Measurements from ENCODE around the gene TTC22. TPM values are rescaled to one million over a fixed set of nuclear protein-coding genes. Genes with fewer than 3 reads are reported as not detected.

TTC22 gene
- not detected in 5 replicates for total RNA-seq (2022; extraction: Qiagen RNA extraction; ENCODE audit: low read depth)

DNA sequence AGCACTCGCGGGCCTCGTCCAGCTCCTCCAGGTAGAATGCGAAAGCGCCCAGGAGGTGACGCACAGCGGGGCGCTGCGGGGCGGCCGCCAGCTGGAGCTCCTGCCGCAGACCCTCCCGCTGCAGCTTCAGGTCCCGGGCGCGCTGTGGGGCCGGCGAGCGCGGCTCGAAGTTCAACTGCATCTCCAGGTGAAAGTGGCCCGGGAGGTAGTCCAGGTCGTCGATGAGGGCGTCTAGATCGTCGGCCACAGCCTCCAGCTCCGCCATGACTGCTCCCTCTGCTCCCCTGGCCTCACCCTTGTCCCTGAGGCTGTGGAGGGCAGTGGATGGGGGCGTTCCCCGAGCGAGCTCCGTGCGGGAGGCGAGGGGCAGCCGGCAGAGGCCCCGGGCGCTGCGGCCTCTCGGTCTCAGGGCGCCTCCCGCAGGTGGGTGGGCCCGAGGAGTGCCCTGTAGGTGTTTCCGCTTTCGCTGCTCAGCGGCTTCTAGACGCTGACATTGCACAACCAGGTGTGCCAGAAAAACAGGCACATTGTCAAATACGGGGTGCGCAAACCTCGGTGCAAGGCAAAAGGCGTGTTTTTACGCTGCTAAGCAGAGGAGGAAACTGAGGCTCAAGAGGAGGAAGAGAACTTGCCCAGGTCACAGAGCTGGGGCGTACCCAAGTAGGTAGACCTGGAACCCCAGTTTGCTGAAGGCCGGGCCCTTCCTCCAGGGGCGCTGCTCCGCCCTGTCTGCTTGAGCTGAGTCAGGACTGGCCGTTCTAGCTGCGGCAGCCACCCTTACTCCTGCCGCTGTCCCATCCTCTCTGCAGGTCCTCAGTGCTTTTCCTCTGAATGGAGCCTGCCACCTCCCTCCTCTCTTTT, at the start of gene TTC22:
Gene TTC22, minus strand, starts transcription at position 425 of the 861 bp plus-strand sequence. Its CDS starts 160 bp downstream, at position 265.

DNA sequence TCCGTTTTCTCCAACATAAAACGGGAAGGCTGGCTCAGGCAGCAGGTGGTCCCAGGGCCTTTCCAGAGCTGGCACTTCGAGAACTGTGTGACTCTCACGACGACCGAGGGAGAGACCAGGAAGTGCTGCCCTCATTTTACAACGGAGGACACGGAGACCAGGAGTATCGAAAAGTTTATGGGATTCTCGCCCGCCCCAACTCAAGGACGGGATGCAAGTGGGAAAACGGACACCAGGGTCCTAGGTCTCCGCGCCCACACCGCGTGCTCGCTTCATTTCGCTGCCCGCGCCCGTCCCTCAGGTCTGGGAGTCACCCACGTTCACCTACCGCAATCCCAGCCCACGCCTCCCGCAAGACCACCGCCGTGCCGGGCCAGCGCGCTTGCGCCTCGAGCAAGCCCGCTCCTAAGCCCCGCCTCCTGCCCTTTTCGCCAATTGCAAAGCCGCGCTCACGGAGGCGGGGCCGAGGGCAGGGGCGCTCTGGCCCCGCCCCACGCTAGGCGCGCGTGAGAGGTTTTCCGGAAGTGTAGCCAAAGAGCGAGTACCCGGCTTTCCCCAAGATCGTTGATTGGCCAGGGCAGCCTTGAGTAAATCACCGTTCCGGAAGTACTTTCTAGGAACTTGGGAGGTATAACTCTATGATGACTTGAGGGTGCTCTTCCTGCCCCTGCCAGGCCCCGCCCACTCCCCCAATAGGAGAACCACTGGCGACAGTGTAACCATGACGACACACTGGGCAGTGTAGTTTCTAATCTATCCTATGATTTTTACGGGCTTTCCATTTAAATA, 36.8 kb downstream of the TTC22 start, which contains the start of gene PARS2:
Gene PARS2, minus strand, starts transcription at position 391 of the 789 bp plus-strand sequence. CDS start 5,362 bp downstream, outside the sequence.

Other genes with a start within 250 kb of the TTC22 start
- gene FAM151A, start 177.8 kb downstream of the TTC22 start, total RNA-seq (2022; extraction: Qiagen RNA extraction; ENCODE audit: low read depth), result 0.12 to 0.15 TPM in 2 of 5 replicates, not detected in the others
- not detected in 5 replicates for gene MROH7, start 159.5 kb downstream of the TTC22 start, total RNA-seq (2022; extraction: Qiagen RNA extraction; ENCODE audit: low read depth)
- 24.9 to 40.9 TPM (median 28.5 TPM) in 5 replicates for gene TTC4, start 85.5 kb downstream of the TTC22 start, total RNA-seq (2022; extraction: Qiagen RNA extraction; ENCODE audit: low read depth)
- 3.2 to 4.9 TPM (median 4.2 TPM) in 5 replicates for gene PARS2, start 36.8 kb downstream of the TTC22 start, total RNA-seq (2022; extraction: Qiagen RNA extraction; ENCODE audit: low read depth)
- 31.5 to 49.9 TPM (median 45.0 TPM) in 5 replicates for gene DHCR24, start 85.9 kb upstream of the TTC22 start, total RNA-seq (2022; extraction: Qiagen RNA extraction; ENCODE audit: low read depth)
- gene TMEM61, start 179.3 kb upstream of the TTC22 start, total RNA-seq (2022; extraction: Qiagen RNA extraction; ENCODE audit: low read depth), result 0.23 to 0.71 TPM (median 0.48 TPM) in 5 replicates
- gene BSND, start 197.6 kb upstream of the TTC22 start, total RNA-seq (2022; extraction: Qiagen RNA extraction; ENCODE audit: low read depth), result not detected in 5 replicates
- 1.8 to 4.5 TPM (median 3.0 TPM) in 5 replicates for gene PCSK9, start 238.2 kb upstream of the TTC22 start, total RNA-seq (2022; extraction: Qiagen RNA extraction; ENCODE audit: low read depth)

All from A549 treated with ZK216348 at 1 μM for 4 hours (cell line).